ENCODE data around the gene ZNF260.

ZNF260 gene

DNA sequence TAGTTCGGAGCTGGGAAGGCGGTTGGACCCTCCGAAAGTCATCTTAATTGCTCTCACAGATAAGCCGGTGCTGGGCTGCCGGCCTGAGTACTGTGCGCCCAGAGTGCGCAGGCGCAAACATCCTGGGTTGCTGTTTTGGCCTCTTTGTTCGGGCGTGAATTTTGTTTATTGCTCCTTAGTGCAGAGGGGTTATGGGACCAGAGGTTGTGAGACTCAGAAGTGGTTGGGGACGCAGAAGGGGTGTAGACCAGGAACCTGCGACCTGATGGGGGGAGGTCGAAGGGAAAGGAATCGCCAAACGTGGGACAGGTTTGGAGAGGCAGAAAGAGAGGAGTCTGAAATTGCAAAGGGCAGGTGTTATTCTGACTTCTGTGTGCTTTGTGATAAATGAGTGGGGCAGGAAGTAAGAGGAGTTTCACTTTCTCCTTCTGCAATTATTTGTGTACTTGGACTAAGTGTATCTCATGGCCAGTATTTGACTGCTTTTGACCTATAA lies 38.1 kb downstream of the ZNF260 start:
- peak; percentile 95 for DNase-seq (ENCODE audit: low read depth)

DNA sequence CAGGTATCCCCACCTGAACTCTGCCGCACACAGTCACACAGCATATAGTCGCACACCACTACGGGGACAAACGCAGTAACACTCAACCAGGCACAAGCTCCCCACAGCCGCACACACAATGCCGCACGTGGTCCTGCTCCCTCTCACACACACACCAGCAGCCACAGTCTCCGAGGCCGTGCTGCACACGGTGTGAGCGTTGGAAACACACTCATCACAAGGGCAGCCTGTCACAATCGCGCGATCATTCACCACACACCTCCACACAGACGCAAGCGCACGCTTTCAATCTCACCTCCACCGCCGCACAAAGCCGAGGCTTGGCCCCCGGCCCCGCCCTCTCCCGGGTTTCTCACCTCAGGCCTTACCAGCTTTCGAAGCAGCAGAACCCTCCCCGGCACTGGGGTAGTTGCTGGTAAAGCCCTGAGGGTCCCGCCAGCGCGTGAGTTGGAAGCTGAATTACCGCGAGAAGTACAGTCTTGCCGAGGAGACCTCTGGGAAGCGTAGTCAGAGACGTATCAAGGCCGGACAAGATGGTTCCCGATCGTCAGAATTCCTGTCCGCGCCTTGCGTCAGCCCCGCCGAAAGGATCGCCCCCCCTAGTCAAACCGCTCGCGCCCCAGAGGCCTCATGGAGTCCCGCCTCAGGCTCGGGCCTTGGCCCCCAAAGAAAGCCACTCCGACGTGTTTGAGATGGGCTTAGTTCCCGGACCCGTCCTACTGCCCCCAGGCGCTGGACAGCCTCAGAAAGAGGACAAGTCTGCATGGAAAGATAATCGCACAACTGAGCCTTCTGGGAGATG lies 38.8 kb downstream of the ZNF260 start, which contains the start of gene ZNF566:
Gene ZNF566 (minus strand): TSS at position 444 of the 802 bp plus-strand sequence. CDS start 13,004 bp downstream, outside the sequence.
- DNase-seq (ENCODE audit: low read depth), result peak; percentile 97

DNA sequence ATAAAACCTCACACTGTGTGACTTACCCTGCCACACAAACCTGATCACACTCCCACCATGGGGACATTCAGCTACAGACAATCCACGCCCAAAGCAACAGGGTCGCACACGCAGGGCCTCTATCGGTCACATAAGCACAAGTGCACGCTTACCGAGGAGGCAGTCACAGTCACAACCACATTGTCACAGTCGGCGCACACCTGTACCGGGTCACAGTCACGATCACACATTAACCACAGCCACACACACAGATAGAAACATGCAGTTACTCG lies 39.3 kb downstream of the ZNF260 start:
- no peak for DNase-seq (ENCODE audit: low read depth)

DNA sequence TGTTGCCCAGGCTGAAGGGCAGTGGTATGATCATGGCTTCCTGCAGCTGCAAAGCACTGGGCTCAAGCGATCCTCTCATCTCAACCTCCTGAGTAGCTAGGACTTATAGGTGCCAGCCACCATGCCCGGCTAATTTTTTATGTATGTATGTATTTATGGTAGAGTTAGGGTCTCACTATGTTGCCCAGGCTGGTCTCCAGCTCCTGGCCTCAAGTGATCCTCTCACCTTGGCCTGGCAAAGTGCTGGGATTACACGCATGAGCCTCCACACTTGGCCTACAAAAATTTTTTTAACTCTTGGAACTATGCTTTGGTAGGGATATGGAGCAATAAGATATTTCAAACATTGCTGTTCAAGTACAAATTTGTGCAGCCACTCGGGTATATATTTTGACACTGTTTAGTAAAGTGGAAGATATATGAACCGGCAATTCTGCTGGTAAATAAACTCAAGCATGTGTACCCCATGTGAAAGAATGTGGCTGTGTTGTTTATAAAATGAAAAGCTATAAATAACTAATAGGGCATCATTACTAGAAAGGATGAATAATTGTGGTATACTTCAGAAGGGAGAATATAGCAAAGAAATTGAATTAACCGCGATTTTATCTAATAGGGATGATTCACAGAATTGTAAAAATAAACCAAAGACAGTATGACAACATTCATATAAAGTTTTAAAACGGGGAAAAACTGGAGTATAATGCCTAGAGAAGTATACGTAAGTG lies 39.8 kb downstream of the ZNF260 start:
- peak; percentile 26 for DNase-seq (ENCODE audit: low read depth)

DNA sequence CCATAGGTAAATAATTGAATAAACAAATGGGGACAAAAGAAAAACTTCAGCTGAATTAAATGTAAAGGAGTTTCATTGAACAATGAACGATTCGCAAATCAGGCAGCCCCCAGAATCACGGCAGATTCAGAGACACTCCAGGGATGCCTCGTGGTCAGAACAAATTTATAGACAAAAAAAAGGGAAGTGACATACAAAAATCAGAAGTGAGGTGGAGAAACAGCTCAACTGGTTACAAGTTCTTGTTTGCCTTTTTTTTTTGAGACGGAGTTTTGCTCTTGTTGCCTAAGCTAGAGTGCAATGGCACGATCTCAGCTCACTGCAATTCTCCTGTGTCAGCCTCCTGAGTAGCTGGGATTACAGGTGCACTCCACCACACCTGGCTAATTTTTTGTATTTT lies 44.4 kb downstream of the ZNF260 start:
- no peak for DNase-seq (ENCODE audit: low read depth)

DNA sequence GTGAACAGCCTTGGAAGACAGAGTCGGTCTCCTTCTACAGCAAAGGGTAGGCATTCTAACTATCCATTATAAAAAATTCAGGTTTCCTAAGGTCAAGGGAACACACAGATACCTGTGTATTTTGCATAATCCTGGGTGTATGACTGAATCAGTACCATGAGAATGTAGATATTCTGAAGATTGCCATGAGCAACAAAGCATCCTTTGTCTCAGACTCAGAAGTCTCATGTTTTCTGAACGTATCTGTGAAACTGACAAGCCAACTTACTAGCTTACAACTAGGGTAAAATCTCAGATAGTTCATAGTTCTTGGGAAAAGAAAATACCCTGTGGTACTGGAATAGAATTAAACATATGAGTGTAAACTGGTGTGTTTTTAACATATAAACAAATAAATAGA lies 45.2 kb downstream of the ZNF260 start:
- no peak for DNase-seq (ENCODE audit: low read depth)
